Activated T-cell treated with anti-CD3 and anti-CD28 coated beads, Interleukin-2, amount 50 U/mL, for 4 hours (primary cell): Measurements from ENCODE around the gene CCP110. TPM values are rescaled to one million over a fixed set of nuclear protein-coding genes. Genes with fewer than 3 reads are reported as not detected.

Experiments used
- ATAC-seq, 2 donors: fragments of 200-7000 bp; cut with Tn5 transposase; one replicate each; pipeline ENCODE4 v1.10.0; 2021
- DNase-seq: peaks from one replicate; pipeline ENCODE4 v3.0.0-alpha.2; 2020
- H3K27me3 Mint-ChIP-seq: one replicate; pipeline ENCODE4 v1.8.0; 2021; ENCODE audit warnings: low read depth, mixed read lengths
- H3K36me3 Mint-ChIP-seq: one replicate; pipeline ENCODE4 v1.8.0; 2022; ENCODE audit warnings: mixed read lengths; ENCODE audit not compliant: insufficient read depth
- H3K4me1 Mint-ChIP-seq: one replicate; pipeline ENCODE4 v1.8.0; 2021; ENCODE audit warnings: low read depth, mixed read lengths
- H3K4me3 Mint-ChIP-seq: one replicate; pipeline ENCODE4 v1.8.0; 2021; ENCODE audit warnings: mild to moderate bottlenecking, moderate library complexity, mixed read lengths
- H3K9me3 Mint-ChIP-seq: one replicate; pipeline ENCODE4 v1.8.0; 2021; ENCODE audit warnings: mixed read lengths
- total RNA-seq, 3 donors: library from RNA; stranded (reverse); gene quantifications; one replicate each; pipeline ENCODE4 v1.2.1, GENCODE V29; 2021

The CCP110 gene
- total RNA-seq, 3 donors from 2014 or later: 14.1 to 17.4 (median 15.3) TPM

DNA sequence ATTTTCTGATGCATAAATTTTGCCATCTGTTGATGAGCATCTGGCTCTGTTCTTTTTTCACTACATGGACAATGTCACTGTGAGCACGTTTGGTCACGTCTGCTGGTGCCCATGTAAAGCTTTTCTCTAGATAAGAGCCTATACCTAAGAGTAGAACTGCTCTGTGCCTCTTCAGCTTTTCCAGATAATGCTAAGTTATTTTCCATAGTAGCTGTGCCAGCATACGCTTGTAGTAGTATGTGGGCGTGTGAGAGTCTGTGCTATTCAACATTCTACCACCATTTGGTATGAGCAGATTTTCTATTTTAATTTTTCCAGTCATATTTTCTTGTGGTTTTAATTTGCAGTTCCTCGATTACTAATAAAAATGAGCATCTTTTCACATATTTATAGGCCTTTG, 64.9 kb downstream of the CCP110 start:
- H3K9me3 Mint-ChIP-seq: no peaks in the 10 kb centered on the region
- H3K27me3 Mint-ChIP-seq: no peaks in the 10 kb centered on the region
- peaks cover 21% of the 10 kb centered on the region for H3K36me3 Mint-ChIP-seq
- H3K4me1 Mint-ChIP-seq: peaks cover 15% of the 10 kb centered on the region
- DNase-seq (no peak), ATAC-seq (no peak)
- H3K4me3 Mint-ChIP-seq: no peak overlapping the region

DNA sequence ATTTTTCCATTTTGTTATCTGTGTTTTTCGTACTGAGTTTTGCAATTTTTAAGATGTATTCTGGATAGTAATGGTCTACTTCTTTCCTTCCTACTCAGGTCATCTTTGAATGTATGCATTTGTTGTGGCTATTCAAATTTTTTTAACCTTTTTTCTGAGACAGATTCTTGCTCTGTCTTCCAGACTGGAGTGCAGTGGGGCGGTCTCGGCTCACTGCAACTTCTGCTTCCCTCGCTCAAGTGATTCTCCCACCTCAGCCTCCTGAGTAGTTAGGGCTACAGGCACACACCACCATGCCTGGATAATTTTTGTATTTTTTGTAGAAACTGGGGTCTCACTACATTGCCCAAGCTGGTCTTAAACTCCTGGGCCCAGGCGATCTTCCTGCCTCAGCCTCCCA, 65.4 kb downstream of the CCP110 start:
- no peaks in the 10 kb centered on the region for H3K9me3 Mint-ChIP-seq
- peaks cover 12% of the 10 kb centered on the region for H3K4me1 Mint-ChIP-seq
- DNase-seq (no peak), ATAC-seq (no peak)
- no peak overlapping the region for H3K4me3 Mint-ChIP-seq
- peaks cover 18% of the 10 kb centered on the region for H3K36me3 Mint-ChIP-seq
- H3K27me3 Mint-ChIP-seq: no peaks in the 10 kb centered on the region

DNA sequence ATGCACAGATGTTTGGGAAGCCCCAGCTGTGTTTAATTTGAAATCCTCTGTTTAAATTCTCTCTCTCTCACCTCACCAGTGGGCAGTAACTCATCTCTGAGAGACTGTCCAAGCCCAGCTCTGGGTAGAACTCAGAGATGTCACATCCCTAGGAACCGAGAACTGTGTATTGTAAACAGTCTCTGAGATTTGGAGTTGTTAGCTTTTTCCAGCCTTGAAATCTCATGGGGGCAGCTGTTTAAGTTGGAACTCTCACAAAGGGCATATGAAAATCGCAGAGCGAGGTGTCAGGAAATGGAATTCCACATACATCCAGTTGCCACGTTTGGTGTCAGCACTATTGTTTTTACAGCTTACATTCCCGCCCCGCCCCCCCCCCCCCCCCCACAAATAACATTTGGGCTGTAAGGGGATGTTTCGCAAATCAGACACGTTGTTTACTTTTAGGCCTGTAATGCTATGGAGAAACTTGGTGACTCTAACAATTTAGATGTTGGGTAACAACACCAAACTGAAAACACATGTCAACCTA, 66.1 kb downstream of the CCP110 start:
- no peak for ATAC-seq
- H3K9me3 Mint-ChIP-seq: no peaks in the 10 kb centered on the region
- no peaks in the 10 kb centered on the region for H3K27me3 Mint-ChIP-seq
- peaks cover 19% of the 10 kb centered on the region for H3K36me3 Mint-ChIP-seq
- no peak overlapping the region for H3K4me3 Mint-ChIP-seq
- peaks cover 11% of the 10 kb centered on the region for H3K4me1 Mint-ChIP-seq
- no peak for DNase-seq

DNA sequence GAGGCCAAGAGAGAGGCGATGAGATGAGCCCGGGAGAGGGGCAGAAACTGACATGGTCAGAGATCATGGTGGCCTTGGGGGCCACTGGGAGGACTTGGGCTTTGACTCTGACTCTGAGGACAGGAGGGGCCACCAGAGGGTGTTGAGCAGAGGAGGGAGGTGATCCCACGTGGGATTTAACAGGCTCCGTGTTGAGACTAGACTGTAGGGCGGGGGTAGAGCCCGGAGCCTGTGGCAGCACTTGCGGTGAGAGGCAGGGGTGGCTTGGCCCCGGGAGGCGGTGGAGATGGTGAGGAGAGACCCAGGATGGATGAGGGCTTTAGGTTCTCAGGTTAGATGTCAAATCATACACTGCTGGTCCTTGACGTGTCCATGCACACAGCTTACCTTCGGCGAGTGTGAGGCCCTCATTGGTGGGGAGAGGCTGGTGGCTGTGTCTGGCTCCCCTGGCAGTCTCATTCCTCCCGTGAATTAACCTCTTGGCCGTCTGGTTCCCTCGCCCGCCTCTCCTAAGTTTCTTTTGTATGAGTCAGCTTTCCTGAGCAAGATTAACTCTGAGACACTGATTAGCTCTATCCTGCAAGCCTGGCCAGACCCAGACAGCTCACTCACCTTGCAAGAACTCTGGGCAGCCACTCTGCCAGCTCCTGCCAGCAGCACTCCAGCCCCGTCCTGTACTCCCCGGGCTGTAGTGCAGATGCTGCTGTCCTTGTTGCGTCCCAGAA, 71.5 kb downstream of the CCP110 start:
- DNase-seq (no peak), ATAC-seq (no peak)
- Mint-ChIP-seq H3K36me3 (peaks cover 11% of the 10 kb centered on the region), H3K4me3 (no peak overlapping the region), H3K27me3 (no peaks in the 10 kb centered on the region), H3K9me3 (no peaks in the 10 kb centered on the region), H3K4me1 (no peaks in the 10 kb centered on the region)

DNA sequence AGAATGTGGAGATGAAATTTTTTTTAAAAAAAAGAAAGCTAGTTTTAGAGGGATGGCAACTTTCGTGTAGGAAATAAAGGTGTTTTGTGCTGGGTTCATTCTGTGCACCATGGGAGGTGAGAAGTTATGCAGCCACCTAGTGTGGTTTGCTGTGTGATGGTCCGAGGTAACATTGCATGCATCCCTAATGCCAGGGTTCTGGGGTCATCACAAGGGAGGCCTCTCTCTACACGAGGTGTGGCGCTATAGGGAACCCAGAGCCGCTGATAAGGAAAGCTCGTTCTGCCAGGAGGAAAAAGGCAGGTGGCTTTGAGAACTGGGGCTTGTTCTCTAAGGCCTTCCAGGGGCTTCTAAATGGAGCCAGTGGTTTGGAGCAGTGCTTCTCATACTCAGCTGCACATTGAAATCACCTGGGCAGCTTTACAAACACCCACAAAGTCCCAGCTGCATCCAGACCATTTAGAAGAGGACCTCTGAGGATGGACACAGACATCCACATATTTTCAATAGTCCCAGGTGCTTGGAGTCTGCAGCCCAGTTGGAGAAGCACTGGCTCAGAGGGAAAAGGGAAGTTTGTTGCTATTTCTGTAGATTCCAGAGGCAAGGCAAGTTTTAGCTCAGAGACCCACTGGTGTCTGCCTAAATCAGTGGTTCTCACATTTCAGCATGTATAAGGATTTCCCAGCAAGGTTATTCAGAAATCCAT, 75.2 kb downstream of the CCP110 start:
- H3K36me3 Mint-ChIP-seq: peaks cover 11% of the 10 kb centered on the region
- DNase-seq (no peak), ATAC-seq (no peak)
- no peaks in the 10 kb centered on the region for H3K27me3 Mint-ChIP-seq
- no peak overlapping the region for H3K4me3 Mint-ChIP-seq
- no peaks in the 10 kb centered on the region for H3K9me3 Mint-ChIP-seq
- no peaks in the 10 kb centered on the region for H3K4me1 Mint-ChIP-seq

DNA sequence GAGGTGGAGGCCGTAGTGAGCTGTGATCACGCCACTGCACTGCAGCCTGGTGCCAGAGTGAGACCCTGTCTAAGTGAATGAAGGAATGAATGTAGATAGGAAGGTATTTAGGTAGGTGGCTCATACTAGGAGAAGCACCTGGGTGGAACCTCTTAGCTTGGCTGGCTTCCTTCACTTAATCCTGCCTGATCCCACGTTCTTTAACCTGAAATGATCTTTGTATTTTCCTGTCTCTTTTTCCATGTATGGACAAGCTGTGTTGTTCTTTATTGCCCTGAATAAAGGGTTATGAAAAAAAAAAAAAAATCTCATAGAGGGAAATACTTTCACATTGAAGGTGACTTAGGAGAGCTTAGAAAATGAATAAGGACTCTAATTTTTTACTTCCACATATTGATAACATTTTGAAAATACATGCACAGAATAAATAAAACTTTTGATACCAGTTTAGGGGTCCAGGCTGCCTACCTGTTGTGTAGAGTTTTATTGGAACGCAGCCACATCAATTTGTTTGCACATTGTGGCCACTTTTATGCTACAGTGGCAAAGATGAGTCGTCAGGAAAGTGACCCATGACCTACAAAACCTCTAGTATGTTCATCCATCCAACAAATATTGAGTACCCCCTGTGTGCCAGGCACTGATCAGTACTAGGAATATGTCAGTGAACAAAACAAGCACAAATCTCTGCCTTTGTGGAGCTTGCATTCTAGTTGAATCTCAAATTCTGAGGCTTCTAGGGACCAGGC, 76.4 kb downstream of the CCP110 start:
- H3K9me3 Mint-ChIP-seq: no peaks in the 10 kb centered on the region
- H3K4me1 Mint-ChIP-seq: no peaks in the 10 kb centered on the region
- peaks cover 19% of the 10 kb centered on the region for H3K36me3 Mint-ChIP-seq
- H3K27me3 Mint-ChIP-seq: no peaks in the 10 kb centered on the region
- no peak for ATAC-seq
- no peak overlapping the region for H3K4me3 Mint-ChIP-seq
- no peak for DNase-seq

DNA sequence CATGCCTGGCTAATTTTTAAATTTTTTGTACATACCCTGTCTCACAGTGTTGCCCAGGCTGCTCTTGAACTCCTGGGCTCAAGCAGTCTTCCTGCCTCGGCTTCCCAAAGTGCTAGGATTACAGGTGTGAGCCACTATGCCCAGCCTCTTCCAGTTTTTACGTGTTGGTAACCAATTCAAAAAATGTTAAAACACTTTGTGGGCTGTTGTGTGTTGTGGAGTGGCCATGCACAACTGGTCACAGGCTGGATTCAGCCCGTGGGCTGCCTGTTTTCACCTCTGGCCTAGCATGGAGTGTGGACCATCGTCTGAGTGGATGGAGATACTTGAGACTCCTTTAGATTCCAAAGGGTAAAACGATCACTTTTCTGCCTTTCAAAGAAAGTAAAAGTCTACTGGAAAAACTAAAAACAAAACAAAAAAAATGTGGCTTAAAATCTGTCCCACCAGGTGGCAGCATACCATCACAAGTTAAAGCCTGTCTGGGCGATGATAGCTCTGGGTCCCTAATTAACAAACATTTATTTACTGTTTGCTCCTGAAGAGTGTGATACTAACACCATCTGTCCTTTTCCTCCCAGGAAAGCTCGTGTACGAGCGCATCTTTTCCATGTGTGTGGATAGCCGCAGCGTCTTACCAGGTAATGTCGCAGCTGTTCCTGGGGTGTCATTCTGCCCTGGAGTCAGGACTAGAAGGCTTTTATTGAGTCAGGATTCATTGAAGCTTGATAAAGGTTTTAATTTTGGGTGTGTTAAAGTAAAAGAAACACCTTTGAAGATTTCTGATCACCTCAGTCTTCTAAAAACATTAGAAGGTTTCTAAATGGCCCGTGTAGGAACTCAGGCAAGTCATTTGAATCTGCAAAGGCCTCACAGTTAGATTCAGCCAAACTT, 77.6 kb downstream of the CCP110 start:
- DNase-seq: peak; percentile 6
- H3K4me3 Mint-ChIP-seq: no peak overlapping the region
- peaks cover 30% of the 10 kb centered on the region for H3K36me3 Mint-ChIP-seq
- no peaks in the 10 kb centered on the region for H3K27me3 Mint-ChIP-seq
- no peaks in the 10 kb centered on the region for H3K4me1 Mint-ChIP-seq
- H3K9me3 Mint-ChIP-seq: peaks cover 4% of the 10 kb centered on the region
- ATAC-seq: no peak

Other genes starting within 250 kb of the CCP110 start
- gene CLEC19A, start 238.2 kb upstream of the CCP110 start, total RNA-seq: not detected
- gene TMC5, start 106.1 kb upstream of the CCP110 start, total RNA-seq: under 1 TPM in 1 of 3 donors, not detected in 2; 0.58 TPM
- 10 to 100 TPM; 26.1 to 28.1 (median 26.2) TPM for gene GDE1, start 1.8 kb upstream of the CCP110 start, total RNA-seq
- 10 to 100 TPM; 29.9 to 34.5 (median 30.9) TPM for gene VPS35L, start 31.8 kb downstream of the CCP110 start, total RNA-seq
- 10 to 100 TPM; 28.6 to 37.0 (median 33.6) TPM for gene KNOP1, start 194.3 kb downstream of the CCP110 start, total RNA-seq
- 1 to 10 TPM; 3.2 to 5.4 (median 3.6) TPM for gene IQCK, start 194.3 kb downstream of the CCP110 start, total RNA-seq